Tibial nerve (tissue), 4 donors: ENCODE results near the gene TMEM220. TPM values are rescaled to one million over a fixed set of nuclear protein-coding genes. Genes with fewer than 3 reads are reported as not detected.

Experiments
- DNase-seq, 2 donors: peaks; one replicate each; pipeline ENCODE4 v3.0.0-alpha.2; 2019; ENCODE audit warnings: low spot score in 2 of 2
- H3K27ac ChIP-seq, 4 donors: fragments of 200-600 bp; sonication (generic) in 3 of 4; one replicate each; pipeline ENCODE4 v1.5.1; 2017 to 2019; ENCODE audit warnings: mild to moderate bottlenecking in 1 of 4
- H3K27me3 ChIP-seq, 2 donors: fragments of 200-600 bp; sonication (generic) in 1 of 2; one replicate each; pipeline versions ENCODE4 v1.5.1 to v1.6.0; 2017 to 2019
- H3K36me3 ChIP-seq, 3 donors: fragments of 200-600 bp; sonication (generic); one replicate each; pipeline ENCODE4 v1.5.1; 2018 to 2019
- H3K4me1 ChIP-seq, 4 donors: fragments of 200-600 bp; sonication (generic) in 3 of 4; one replicate each; pipeline ENCODE4 v1.5.1; 2017 to 2019
- H3K4me3 ChIP-seq, 4 donors: fragments of 200-600 bp; sonication (generic) in 3 of 4; one replicate each; pipeline ENCODE4 v1.5.1; 2017 to 2019; ENCODE audit warnings: mild to moderate bottlenecking in 1 of 4, moderate library complexity in 1 of 4
- H3K9me3 ChIP-seq, 4 donors: fragments of 200-600 bp; sonication (generic) in 3 of 4; one replicate each; pipeline ENCODE4 v1.5.1; 2017 to 2019
- EP300 ChIP-seq, 2 donors: sonication (generic); formaldehyde crosslinking; IDR thresholded peaks; one replicate each; pipeline ENCODE4 v1.6.1; 2017; ENCODE audit warnings: antibody characterized with exemption in 2 of 2, mild to moderate bottlenecking in 1 of 2
- POLR2A ChIP-seq, 2 donors: fragments of 450-650 bp; IDR thresholded peaks; one replicate each; pipeline ENCODE4 v1.6.1; 2017; ENCODE audit warnings: antibody characterized with exemption in 2 of 2, mild to moderate bottlenecking in 2 of 2, moderate library complexity in 2 of 2
- WGBS, 2 donors: methylation state at CpG; one replicate each; pipeline ENCODE4 v1.1.5; 2018; 5-methylcytosine and 5-hydroxymethylcytosine counted together
- total RNA-seq, 4 donors: library from RNA; depleted of rRNA; stranded (reverse); fragments of >200 nt; gene quantifications; one replicate each; pipeline ENCODE4 v1.1.0, GENCODE V29; 2016
- TF ChIP-seq, protein P1 (sequence below), 5 experiments: fragments of 200-600 bp in 3 of 5; fragments of 450-650 bp in 2 of 5; sonication (generic) in 3 of 5; IDR thresholded peaks; one replicate each; pipeline ENCODE4 v1.5.1; 2016 to 2019; ENCODE audit warnings: antibody characterized with exemption in 5 of 5, mild to moderate bottlenecking in 3 of 5, moderate library complexity in 2 of 5

The TMEM220 gene
- total RNA-seq, 4 donors from 2014 or later: 4.5 to 9.2 (median 8.9) TPM

DNA sequence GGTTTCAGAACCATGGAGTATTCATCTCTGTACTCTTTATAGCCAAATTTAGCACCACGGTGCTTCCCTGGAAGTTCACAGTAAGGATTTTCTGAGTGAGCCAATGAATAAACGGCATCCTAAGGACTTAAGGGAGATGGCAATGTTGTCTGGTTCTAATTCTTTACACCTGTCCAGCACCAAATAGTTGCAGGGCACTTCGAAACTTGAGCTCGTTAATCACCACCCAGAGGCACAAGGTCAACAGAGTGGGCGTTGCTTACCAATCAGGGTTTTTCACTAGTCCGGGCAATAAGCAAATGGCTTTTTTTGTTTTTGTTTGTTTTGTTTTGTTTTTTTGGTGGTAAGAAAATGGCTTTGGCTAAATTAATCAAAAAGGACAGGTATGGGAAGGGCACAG is 28.2 kb upstream of the TMEM220 start:
- Histone ChIP-seq H3K36me3 (peaks cover 0 to 5% (median 0%) of the 10 kb centered on the region in 3 donors), H3K27ac (no peak overlapping the region), H3K27me3 (no peaks in the 10 kb centered on the region), H3K4me3 (no peak overlapping the region), H3K9me3 (no peaks in the 10 kb centered on the region), H3K4me1 (no peaks in the 10 kb centered on the region)
- DNase-seq: no peak
- TF ChIP-seq EP300 (IDR thresholded peaks at IDR 0.05) (no peak), POLR2A (IDR thresholded peaks at IDR 0.05) (no peak)
- TF ChIP-seq, protein P1, sequence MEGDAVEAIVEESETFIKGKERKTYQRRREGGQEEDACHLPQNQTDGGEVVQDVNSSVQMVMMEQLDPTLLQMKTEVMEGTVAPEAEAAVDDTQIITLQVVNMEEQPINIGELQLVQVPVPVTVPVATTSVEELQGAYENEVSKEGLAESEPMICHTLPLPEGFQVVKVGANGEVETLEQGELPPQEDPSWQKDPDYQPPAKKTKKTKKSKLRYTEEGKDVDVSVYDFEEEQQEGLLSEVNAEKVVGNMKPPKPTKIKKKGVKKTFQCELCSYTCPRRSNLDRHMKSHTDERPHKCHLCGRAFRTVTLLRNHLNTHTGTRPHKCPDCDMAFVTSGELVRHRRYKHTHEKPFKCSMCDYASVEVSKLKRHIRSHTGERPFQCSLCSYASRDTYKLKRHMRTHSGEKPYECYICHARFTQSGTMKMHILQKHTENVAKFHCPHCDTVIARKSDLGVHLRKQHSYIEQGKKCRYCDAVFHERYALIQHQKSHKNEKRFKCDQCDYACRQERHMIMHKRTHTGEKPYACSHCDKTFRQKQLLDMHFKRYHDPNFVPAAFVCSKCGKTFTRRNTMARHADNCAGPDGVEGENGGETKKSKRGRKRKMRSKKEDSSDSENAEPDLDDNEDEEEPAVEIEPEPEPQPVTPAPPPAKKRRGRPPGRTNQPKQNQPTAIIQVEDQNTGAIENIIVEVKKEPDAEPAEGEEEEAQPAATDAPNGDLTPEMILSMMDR (IDR thresholded peaks at IDR 0.05): no peak
- 67 to 83% methylated on average over 6 of the region's 6 CpGs for WGBS, 2 donors

DNA sequence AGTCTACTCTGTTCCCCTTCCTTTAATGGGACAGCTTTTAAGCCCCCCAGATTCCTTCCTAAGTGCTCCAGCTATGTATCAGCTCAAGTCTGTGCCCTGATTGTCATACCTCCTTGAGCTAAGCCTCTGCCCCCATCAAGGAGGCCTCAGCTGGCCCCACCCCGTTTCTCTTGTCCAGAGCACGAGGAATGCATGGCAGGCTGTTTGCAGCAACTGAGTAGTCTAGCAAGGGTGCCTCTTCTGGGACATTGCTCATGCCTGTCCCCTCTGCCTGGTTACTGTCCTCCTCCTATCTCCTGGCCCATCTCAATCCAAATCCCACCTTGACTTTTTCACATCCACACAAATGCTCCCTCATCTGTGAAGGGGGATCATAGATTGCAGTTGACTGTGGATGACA is 27.8 kb upstream of the TMEM220 start:
- Histone ChIP-seq H3K4me3 (no peak overlapping the region), H3K36me3 (peaks cover 0 to 5% (median 0%) of the 10 kb centered on the region in 3 donors), H3K27me3 (no peaks in the 10 kb centered on the region), H3K9me3 (no peaks in the 10 kb centered on the region), H3K27ac (no peak overlapping the region), H3K4me1 (no peaks in the 10 kb centered on the region)
- WGBS, 2 donors: 61 to 64% methylated on average over 2 of the region's 2 CpGs
- no peak for TF ChIP-seq EP300 (IDR thresholded peaks at IDR 0.05)
- TF ChIP-seq POLR2A (IDR thresholded peaks at IDR 0.05): no peak
- TF ChIP-seq, protein P1 (IDR thresholded peaks at IDR 0.05): no peak
- no peak for DNase-seq

DNA sequence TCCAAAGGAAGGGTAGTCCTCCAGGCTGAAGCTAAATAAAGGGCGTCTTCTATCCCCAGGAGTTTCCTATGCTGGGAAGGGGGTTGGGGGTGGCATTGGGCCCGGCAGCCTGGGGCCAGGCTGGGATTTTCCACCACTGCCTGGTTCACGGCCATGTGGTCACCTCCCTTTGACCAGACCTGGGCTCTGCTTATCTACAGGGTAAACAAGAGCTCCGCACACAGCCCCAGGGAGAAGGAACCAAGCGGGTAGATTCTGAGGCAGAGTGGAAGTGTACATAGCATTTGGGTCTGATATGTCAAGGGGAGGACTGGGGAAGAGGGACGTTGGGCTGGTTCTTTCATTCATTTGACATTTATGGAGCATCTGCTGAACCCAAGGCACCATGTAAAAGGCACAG is 27.2 kb upstream of the TMEM220 start:
- no peaks in the 10 kb centered on the region for H3K9me3 ChIP-seq
- H3K4me1 ChIP-seq: no peaks in the 10 kb centered on the region
- no peak overlapping the region for H3K4me3 ChIP-seq
- TF ChIP-seq, protein P1 (IDR thresholded peaks at IDR 0.05): no peak
- TF ChIP-seq EP300 (IDR thresholded peaks at IDR 0.05): no peak
- no peak for TF ChIP-seq POLR2A (IDR thresholded peaks at IDR 0.05)
- no peaks in the 10 kb centered on the region for H3K27me3 ChIP-seq
- no peak overlapping the region for H3K27ac ChIP-seq
- no peak for DNase-seq
- WGBS, 2 donors: 78 to 87% methylated on average over 5 to 6 of the region's 6 CpGs
- H3K36me3 ChIP-seq: peaks cover 0 to 5% (median 0%) of the 10 kb centered on the region in 3 donors

DNA sequence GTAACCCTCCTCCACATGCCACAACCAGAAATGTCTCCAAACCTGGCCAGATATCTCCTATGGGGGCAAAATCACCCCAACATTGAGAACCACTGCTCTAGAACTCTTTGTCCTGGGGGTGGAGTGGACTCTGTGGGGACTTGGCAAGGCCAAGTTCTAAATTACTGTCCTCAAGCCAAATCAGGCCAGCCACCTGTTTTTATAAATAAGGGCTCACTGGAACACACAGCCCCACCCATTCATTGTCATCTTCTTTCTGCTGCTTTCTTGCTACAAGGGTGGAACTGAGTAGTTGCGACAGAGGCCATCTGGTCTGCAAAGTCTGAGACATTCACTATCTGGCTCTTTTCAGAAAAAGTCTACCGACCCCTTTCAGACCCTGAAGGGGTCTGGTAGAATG is 26.8 kb upstream of the TMEM220 start:
- H3K9me3 ChIP-seq: no peaks in the 10 kb centered on the region
- WGBS, 2 donors: 86 to 93% methylated on average over 2 of the region's 2 CpGs
- H3K27me3 ChIP-seq: no peaks in the 10 kb centered on the region
- peaks cover 0 to 5% (median 0%) of the 10 kb centered on the region in 3 donors for H3K36me3 ChIP-seq
- TF ChIP-seq EP300 (IDR thresholded peaks at IDR 0.05) (no peak), POLR2A (IDR thresholded peaks at IDR 0.05) (no peak)
- TF ChIP-seq, protein P1 (IDR thresholded peaks at IDR 0.05): no peak
- H3K4me3 ChIP-seq: no peak overlapping the region
- no peak overlapping the region for H3K27ac ChIP-seq
- DNase-seq: no peak
- no peaks in the 10 kb centered on the region for H3K4me1 ChIP-seq

DNA sequence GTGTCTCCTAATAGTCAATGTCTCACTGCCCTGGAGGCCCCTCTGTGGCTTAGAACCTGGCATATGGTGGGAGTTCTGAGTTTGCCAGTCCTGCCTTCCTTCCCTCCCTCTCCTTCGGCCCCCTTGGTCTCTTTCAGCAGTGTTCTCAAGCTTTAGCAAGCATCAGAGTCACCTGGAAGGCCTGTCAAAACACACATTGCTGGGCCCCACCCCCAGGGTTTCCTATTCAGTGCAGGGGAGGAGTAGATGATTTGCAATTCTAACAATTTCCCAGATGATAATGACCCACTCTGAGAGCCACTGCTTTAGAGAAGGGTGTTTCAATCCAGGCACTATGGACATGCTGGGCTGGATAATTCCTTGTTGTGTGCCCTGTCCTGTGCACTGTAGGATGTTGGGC is 26.4 kb upstream of the TMEM220 start:
- no peak overlapping the region for H3K4me3 ChIP-seq
- H3K27ac ChIP-seq: no peak overlapping the region
- TF ChIP-seq POLR2A (IDR thresholded peaks at IDR 0.05) (no peak), EP300 (IDR thresholded peaks at IDR 0.05) (no peak)
- TF ChIP-seq, protein P1 (IDR thresholded peaks at IDR 0.05): no peak
- WGBS, 2 donors: 68 to 81% methylated on average over 1 of the region's 1 CpG
- H3K4me1 ChIP-seq: no peaks in the 10 kb centered on the region
- no peak for DNase-seq
- H3K36me3 ChIP-seq: peaks cover 0 to 5% (median 0%) of the 10 kb centered on the region in 3 donors
- H3K9me3 ChIP-seq: no peaks in the 10 kb centered on the region
- no peaks in the 10 kb centered on the region for H3K27me3 ChIP-seq
